ENCODE data around the gene SLC9A3.
"Not testable (repeated sequence)": the region's sequence is repeated elsewhere in the genome, so short reads cannot be mapped to it uniquely, and the experiment has no call there.

SLC9A3 gene

DNA sequence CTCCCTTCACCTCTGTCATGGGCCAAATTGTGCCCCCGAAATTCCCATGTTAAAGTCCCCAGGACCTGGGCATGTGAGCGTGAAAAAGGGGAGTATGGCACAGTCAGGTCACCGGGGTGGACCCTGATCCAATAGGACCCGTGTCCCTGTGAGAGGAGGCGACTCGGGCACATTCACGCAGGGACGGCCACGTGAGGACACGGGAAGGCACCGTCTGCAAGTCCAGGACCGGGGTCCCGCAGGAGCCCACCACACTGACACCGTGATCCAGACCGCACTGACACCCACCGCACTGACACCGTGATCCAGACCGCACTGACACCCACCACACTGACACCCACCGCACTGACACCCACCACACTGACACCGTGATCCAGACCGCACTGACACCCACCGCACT lies 37.7 kb downstream of the SLC9A3 start:
- DNase-seq, result not testable (repeated sequence)

DNA sequence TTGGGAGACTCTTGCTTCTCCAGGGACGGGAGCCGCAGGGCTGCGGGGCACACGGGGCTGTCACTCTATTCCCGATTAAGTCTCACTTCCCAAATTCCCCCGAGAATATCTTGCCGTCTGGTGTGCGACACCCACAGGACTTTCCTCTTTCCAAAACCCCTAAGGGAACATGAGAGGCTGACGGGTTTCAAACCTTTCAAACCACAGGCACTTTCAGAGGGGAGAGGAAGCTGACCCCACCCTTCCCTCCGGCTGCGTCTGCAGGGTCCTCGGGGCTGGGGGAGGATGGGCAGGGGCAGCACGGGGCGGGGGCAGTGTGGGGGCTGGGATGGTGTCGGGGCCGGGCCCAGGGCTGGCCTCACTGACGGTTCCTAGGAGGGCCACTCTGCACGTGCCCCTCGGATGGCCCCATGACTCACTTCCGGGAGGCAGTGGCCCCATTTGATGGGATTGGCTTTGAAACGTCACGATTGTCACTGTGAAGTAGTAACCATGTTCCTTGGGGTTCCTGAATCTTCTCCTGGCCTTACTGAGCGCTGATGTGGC lies 38.2 kb downstream of the SLC9A3 start:
- DNase-seq, result no peak

GRCh38 chr5:485113-485945 lies 38.9 kb downstream of the SLC9A3 start:
- DNase-seq, result no peak

DNA sequence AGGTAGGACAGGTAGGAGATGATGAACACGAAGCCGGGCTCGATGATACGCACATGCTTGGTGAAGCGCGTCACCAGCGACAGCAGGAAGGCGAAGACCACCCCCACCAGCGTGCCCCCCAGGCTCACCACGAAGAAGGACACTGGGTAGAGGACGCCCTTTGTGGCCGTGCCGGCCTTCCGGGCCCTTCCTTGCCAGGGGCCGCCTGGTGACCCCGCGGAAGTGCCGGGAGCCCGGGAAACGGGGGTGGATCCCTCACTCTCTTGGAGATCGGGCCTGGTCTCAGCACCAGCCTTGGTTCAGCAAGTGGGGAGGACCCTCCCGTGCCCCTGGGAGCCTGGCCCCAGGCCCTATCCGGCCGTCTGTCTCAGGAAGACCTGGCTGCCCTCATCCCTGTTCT lies 39.7 kb downstream of the SLC9A3 start:
- DNase-seq, result no peak

- no peak for DNase-seq
Measured at GRCh38 chr5:483434-484140, 40.7 kb downstream of the SLC9A3 start.

- DNase-seq, result no peak
Measured at GRCh38 chr5:483011-483410, 41.2 kb downstream of the SLC9A3 start.

DNA sequence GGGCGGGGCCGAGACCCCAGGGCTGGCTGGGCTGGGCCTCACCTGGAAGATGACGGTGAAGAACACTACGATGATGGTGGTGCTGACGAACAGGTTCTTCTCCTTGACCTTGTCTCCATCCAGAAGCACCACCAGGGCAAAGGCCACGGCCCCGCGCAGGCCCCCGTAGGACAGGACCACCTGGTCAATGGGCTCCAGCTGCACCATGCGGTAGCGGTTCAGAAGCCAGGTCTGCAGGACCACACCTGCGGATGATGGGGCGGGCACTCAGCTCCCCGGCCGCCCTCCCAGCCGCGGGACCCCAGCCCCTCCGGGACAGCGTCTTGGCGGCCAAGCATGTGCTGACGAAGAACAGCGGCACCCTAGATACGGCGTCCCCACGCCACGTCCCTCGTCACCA lies 41.7 kb downstream of the SLC9A3 start:
- DNase-seq, result no peak

DNA sequence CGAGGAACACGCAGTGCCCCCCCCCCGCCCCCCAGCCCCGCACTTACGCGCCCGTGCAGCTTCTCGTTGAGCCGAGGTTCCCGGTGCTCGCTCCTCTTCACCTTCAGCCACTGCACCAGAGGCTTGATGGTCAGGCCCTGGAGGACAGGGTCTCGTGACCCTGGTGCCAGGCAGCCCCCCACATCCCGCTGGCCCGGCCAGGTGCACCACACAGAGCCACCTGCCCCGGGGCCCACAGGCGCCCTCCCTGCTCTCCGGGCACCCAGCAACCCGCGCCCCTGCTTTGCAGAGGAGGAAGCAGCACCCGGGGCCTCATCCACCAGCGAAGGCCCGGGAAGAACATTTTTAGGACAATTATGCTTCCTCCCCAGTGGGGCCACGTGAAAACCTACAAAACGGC lies 42.2 kb downstream of the SLC9A3 start:
- DNase-seq, result no peak

GRCh38 chr5:481347-481746 lies 42.9 kb downstream of the SLC9A3 start:
- no peak for DNase-seq

DNA sequence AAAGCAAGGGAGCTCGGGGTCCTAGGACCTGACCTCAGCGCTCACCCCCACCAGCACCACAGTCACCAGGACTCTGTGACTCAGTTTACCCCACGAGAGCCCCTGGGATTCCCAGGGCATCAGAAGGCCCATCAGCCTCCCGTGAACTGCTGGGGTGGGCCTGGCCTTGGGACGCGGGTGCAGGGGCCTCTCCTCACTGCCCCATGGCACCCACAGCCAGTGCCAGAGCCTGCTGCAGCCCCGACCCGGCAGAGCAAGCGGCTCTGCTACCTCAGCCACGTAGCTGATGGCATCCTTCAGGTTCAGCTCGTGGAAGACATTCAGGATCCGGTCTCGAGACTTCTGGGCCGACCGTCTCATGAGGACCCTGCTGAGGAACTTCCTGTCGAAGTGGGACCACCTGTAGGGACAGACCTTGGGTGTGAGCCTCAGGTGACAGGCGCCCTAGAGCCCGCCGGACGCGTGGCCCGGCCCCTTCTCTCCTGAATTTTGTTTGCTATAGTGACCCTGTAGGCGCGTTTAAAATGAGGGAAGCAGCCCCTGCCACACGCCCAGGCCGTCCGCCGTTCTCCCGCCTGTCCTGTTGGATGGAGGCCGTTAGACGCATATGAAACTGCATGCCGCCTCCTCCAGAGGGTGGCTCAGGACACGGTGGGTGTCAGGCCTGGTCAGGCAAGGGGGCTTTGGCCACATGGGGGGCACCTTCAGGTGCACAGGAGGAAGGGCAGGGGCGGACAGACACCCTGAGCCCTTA lies 44.5 kb downstream of the SLC9A3 start:
- DNase-seq, result no peak

DNA sequence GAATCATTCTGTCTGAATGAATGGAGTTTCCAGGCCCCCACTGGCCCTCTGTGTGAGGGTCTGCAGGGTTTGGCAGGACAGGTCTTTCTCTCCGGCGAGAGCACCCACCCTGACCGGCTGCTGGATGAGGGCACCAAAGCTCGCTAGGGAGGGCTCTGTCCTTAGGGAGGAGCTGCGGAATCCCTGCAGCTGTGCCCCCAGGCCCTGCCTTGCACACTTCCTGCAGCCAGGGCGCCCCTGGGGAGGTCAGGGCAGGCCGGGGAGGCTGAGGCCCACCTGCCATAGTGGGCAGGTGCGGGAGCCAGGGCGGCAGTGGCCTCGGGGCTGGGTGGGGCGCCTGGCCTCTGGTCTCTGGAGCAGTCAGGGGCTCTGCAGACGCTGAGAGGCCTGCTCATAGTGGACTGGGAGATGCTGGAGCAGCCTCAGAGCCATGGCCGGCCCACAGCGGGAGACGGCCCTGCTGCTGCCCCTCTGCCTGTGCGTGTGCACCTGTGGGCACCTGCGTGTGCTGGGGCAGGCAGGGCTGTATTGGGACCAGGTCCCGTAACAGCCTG lies 45.2 kb downstream of the SLC9A3 start:
- no peak for DNase-seq

- DNase-seq, result no peak
Measured at GRCh38 chr5:478369-478981, 45.8 kb downstream of the SLC9A3 start.

GRCh38 chr5:477871-478270 lies 46.4 kb downstream of the SLC9A3 start:
- DNase-seq, result no peak

DNA sequence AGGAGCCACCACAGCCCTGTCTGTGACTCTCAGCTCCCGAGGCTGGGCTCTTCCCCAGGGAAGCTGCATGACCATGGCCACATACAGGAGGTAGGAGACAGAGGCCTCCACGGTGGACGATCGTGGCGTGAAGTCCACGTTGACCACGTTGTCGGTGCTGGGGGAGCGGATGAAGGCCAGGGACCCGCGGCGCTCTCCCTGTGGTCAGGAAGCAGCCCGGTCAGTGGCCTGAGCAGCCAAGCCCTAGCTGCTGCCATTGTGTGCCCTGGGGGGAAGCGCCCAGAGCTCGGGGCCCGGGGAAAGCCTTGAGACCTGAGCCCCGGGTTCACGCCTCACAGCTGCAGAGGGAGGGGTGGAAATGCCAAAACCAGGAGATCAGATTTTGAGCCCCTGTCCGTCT lies 47.0 kb downstream of the SLC9A3 start:
- DNase-seq, result no peak

- no peak for DNase-seq
Measured at GRCh38 chr5:476814-477175, 47.5 kb downstream of the SLC9A3 start.

DNA sequence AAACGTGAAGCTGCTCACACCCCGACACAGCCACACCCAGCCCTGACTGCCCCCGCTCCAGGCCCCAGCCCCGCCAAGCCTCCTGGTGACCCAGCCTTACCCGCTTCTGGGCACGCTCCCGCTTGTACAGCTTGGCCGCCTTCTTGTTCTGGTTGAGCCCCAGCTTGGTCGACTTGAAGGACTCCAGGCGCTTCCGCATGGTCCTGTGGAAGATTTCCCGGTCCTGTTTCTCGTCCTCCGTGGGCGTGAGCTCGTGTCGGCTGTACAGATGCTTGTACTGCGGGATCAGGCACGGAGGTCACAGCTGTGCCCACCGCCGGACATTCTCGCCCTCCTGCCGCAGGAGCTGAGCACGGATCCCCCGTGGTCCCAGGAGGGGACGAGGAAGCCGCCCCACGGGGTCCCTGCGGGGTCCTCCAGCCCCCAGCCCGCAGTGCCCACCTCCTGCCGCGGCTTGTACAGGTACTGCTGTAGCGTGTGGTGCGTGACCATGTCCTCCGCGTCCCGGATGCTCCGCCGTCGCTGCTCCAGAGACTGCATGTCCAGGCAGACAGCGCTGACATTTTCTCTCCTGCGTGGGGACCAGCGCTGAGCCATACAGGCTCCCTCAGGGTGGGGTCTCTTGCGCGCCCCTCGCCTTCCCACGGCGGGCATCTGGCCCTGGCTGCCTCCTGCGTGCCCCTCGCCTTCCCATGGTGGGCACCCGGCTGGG lies 48.0 kb downstream of the SLC9A3 start:
- DNase-seq, result no peak

DNA sequence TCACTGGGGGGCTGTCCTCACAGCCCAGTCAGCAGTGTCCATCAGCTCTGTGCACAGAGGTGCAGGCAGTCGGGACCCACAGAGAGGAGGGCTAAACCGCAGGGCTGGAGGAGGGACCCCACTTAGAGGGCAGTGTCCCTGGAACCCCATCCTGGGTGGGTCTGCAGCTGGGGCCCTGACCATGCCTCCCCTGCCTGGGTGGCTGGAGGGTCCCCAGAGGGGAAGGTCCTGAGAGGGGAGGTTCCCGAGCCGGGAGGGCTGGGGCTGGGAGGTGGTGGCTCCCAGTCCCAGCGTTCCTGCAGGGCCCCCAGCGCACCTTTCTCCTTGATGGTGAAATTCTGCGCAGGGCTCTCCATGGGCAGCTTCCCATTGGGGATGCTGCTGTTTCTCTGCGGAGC lies 48.5 kb downstream of the SLC9A3 start:
- no peak for DNase-seq

DNA sequence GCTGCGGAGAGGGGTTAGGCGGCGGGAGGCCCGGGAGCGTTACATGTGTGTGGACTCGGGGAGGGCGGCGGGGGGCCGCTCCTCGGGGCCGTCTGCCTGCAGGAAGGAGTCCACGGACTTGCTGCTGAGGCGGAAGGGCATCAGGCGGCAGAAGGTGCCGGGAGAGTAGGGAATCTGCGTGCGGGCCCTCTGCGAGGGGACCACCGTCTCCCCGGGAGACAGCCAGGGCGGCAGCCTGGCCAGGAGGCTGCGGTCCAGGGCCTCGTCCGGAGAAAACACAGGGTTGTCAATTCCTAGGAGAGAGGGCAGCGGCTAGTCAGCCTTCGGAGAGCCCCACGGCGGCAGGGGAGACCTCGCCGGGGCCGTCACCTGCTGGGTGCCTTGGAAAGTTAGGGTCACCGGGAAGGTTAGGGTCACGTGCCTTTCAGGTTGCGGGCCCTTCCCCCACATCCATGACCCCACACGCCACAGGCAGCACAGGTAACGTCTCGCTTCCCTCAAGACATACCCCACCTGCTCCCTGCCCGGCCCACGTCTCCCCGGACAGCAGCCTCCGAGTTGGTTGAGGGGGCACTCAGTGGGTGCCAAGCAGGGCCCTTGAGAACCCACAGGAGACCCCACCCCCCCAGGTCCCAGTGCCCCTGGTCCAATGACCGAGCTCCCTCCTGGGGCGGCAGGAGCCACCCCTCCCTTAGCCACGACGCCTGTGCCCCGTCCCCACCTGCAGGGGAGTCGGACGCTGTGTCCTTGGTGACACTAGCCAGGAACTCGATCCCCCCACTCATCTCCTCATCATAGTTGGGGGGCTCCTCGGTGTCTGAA lies 49.2 kb downstream of the SLC9A3 start:
- no peak for DNase-seq

GRCh38 chr5:474232-474839 lies 49.9 kb downstream of the SLC9A3 start:
- not testable (repeated sequence) for DNase-seq

- DNase-seq, result no peak
Measured at GRCh38 chr5:473551-474192, 50.6 kb downstream of the SLC9A3 start.

All from NCI-H446 treated with DMSO at 0.1 percent for 48 hours (cell line).